ENCODE results near the gene AGBL4. TPM values are rescaled to one million over a fixed set of nuclear protein-coding genes. Genes with fewer than 3 reads are reported as not detected.

AGBL4 gene
- total RNA-seq, 1 experiment from 2014 or later: not detected

- Histone ChIP-seq H3K4me3 (ENCODE audit: low read depth, low read length) (no peak overlapping the region), H3K27me3 (replicated peaks; ENCODE audit: control insufficient read depth, insufficient read depth, low read length) (no peaks in the 10 kb centered on the region), H3K36me3 (ENCODE audit: control insufficient read depth, insufficient read depth, low read length) (no peaks in the 10 kb centered on the region), H3K9me3 (no peaks in the 10 kb centered on the region), H3K4me1 (no peaks in the 10 kb centered on the region)
- ChIA-PET POLR2A (no interaction called here), CTCF (no interaction called here)
- Mint-ChIP-seq H3K27me3 (ENCODE audit: insufficient read depth, unreplicated experiment) (no peaks in the 10 kb centered on the region), H3K9me3 (ENCODE audit: unreplicated experiment) (peaks cover 2% of the 10 kb centered on the region), H3K4me3 (ENCODE audit: unreplicated experiment) (no peak overlapping the region), H3K36me3 (ENCODE audit: insufficient read depth, unreplicated experiment) (no peaks in the 10 kb centered on the region), H3K27ac (ENCODE audit: unreplicated experiment) (no peak overlapping the region), H3K4me1 (ENCODE audit: low read depth, unreplicated experiment) (no peaks in the 10 kb centered on the region)
- TF ChIP-seq, protein P1, sequence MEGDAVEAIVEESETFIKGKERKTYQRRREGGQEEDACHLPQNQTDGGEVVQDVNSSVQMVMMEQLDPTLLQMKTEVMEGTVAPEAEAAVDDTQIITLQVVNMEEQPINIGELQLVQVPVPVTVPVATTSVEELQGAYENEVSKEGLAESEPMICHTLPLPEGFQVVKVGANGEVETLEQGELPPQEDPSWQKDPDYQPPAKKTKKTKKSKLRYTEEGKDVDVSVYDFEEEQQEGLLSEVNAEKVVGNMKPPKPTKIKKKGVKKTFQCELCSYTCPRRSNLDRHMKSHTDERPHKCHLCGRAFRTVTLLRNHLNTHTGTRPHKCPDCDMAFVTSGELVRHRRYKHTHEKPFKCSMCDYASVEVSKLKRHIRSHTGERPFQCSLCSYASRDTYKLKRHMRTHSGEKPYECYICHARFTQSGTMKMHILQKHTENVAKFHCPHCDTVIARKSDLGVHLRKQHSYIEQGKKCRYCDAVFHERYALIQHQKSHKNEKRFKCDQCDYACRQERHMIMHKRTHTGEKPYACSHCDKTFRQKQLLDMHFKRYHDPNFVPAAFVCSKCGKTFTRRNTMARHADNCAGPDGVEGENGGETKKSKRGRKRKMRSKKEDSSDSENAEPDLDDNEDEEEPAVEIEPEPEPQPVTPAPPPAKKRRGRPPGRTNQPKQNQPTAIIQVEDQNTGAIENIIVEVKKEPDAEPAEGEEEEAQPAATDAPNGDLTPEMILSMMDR (IDR thresholded peaks at IDR 0.05; ENCODE audit: insufficient read depth in 1 of 2, low read depth in 1 of 2, low read length in 1 of 2, severe bottlenecking in 1 of 2, unreplicated experiment in 1 of 2): no peak
- no TSS peak for BruUV-seq (replicated peaks)
- intact Hi-C loops (cut with micrococcal nuclease; ENCODE audit: unreplicated experiment): no loop called here
- no peak for DNase-seq
These were observed 337.6 kb downstream of the AGBL4 start for GRCh38 chr1:49686107-49686506.

- H3K4me3 Mint-ChIP-seq (ENCODE audit: unreplicated experiment): no peak overlapping the region
- H3K9me3 ChIP-seq: no peaks in the 10 kb centered on the region
- H3K36me3 Mint-ChIP-seq (ENCODE audit: insufficient read depth, unreplicated experiment): no peaks in the 10 kb centered on the region
- H3K4me1 ChIP-seq: no peaks in the 10 kb centered on the region
- H3K9me3 Mint-ChIP-seq (ENCODE audit: unreplicated experiment): peaks cover 11% of the 10 kb centered on the region
- BruUV-seq (replicated peaks): no TSS peak
- no peaks in the 10 kb centered on the region for H3K27me3 ChIP-seq (replicated peaks; ENCODE audit: control insufficient read depth, insufficient read depth, low read length)
- DNase-seq: no peak
- H3K4me3 ChIP-seq (ENCODE audit: low read depth, low read length): no peak overlapping the region
- intact Hi-C loops (cut with micrococcal nuclease; ENCODE audit: unreplicated experiment): no loop called here
- no peak overlapping the region for H3K27ac Mint-ChIP-seq (ENCODE audit: unreplicated experiment)
- ChIA-PET POLR2A (no interaction called here), CTCF (no interaction called here)
- TF ChIP-seq, protein P1 (IDR thresholded peaks at IDR 0.05; ENCODE audit: insufficient read depth in 1 of 2, low read depth in 1 of 2, low read length in 1 of 2, severe bottlenecking in 1 of 2, unreplicated experiment in 1 of 2): no peak
- H3K36me3 ChIP-seq (ENCODE audit: control insufficient read depth, insufficient read depth, low read length): no peaks in the 10 kb centered on the region
- no peaks in the 10 kb centered on the region for H3K4me1 Mint-ChIP-seq (ENCODE audit: low read depth, unreplicated experiment)
- H3K27me3 Mint-ChIP-seq (ENCODE audit: insufficient read depth, unreplicated experiment): no peaks in the 10 kb centered on the region
These were observed 346.0 kb downstream of the AGBL4 start for GRCh38 chr1:49677706-49678105.

GRCh38 chr1:49651136-49651535 is 372.6 kb downstream of the AGBL4 start:
- intact Hi-C loops (cut with micrococcal nuclease; ENCODE audit: unreplicated experiment): no loop called here
- Mint-ChIP-seq H3K27me3 (ENCODE audit: insufficient read depth, unreplicated experiment) (no peaks in the 10 kb centered on the region), H3K4me1 (ENCODE audit: low read depth, unreplicated experiment) (no peaks in the 10 kb centered on the region), H3K9me3 (ENCODE audit: unreplicated experiment) (no peaks in the 10 kb centered on the region), H3K36me3 (ENCODE audit: insufficient read depth, unreplicated experiment) (no peaks in the 10 kb centered on the region), H3K27ac (ENCODE audit: unreplicated experiment) (no peak overlapping the region), H3K4me3 (ENCODE audit: unreplicated experiment) (no peak overlapping the region)
- no peaks in the 10 kb centered on the region for H3K9me3 ChIP-seq
- no peaks in the 10 kb centered on the region for H3K36me3 ChIP-seq (ENCODE audit: control insufficient read depth, insufficient read depth, low read length)
- CTCF ChIA-PET: no interaction called here
- H3K4me3 ChIP-seq (ENCODE audit: low read depth, low read length): no peak overlapping the region
- H3K27me3 ChIP-seq (replicated peaks; ENCODE audit: control insufficient read depth, insufficient read depth, low read length): no peaks in the 10 kb centered on the region
- no peak for DNase-seq
- no peaks in the 10 kb centered on the region for H3K4me1 ChIP-seq
- POLR2A ChIA-PET: no interaction called here
- BruUV-seq (replicated peaks): no TSS peak
- TF ChIP-seq, protein P1 (IDR thresholded peaks at IDR 0.05; ENCODE audit: insufficient read depth in 1 of 2, low read depth in 1 of 2, low read length in 1 of 2, severe bottlenecking in 1 of 2, unreplicated experiment in 1 of 2): no peak
